ENCODE measurements around the gene PADI3. TPM values are rescaled to one million over a fixed set of nuclear protein-coding genes. Genes with fewer than 3 reads are reported as not detected.

PADI3 gene
- total RNA-seq, 1 experiment from 2014 or later: 2.5 TPM

- no peak overlapping the region for H3K4me2 ChIP-seq (ENCODE audit: insufficient read depth, insufficient read length, low read length)
- H3K14ac ChIP-seq (ENCODE audit: insufficient read depth, low read length): no peak overlapping the region
- no peak overlapping the region for H2BK120ac ChIP-seq (ENCODE audit: low read depth, low read length, poor library complexity, severe bottlenecking)
- Mint-ChIP-seq H3K4me1 (peaks cover 0 to 4% of the 10 kb centered on the region in 2 experiments; a peak in 2 of 4 replicates), H3K27me3 (ENCODE audit: low read depth) (no peaks in the 10 kb centered on the region), H3K36me3 (ENCODE audit: insufficient read depth in 1 of 3, low read depth in 3 of 3) (peaks cover 0 to 5% (median 0%) of the 10 kb centered on the region in 3 experiments; a peak in 2 of 7 replicates), H3K9me3 (peaks cover 4 to 5% of the 10 kb centered on the region in 2 experiments; a peak in 4 of 5 replicates), H3K4me3 (no peak overlapping the region), H3K27ac (no peak overlapping the region)
- no peak overlapping the region for H4K8ac ChIP-seq (replicated peaks; ENCODE audit: insufficient read length, low read depth, low read length)
- no peaks in the 10 kb centered on the region for H3K4me1 ChIP-seq (ENCODE audit: insufficient read depth, low read length)
- no peaks in the 10 kb centered on the region for H3K23me2 ChIP-seq (ENCODE audit: insufficient read length, low read depth, low read length, poor library complexity, severe bottlenecking)
- no peak overlapping the region for H2AK5ac ChIP-seq (ENCODE audit: insufficient read length, low read length)
- H3K27ac ChIP-seq (ENCODE audit: insufficient read length, low read depth, low read length): no peak overlapping the region
- H2AFZ ChIP-seq (ENCODE audit: low read length): no peak overlapping the region
- H2BK15ac ChIP-seq (ENCODE audit: low read depth, low read length): no peak overlapping the region
- no peak for DNase-seq
- no CpG with 5 or more reads among the region's 5 CpGs for WGBS (ENCODE audit: extremely low coverage, insufficient read length, low lambda C conversion rate)
- H2BK12ac ChIP-seq (ENCODE audit: insufficient read length, low read depth, low read length): no peak overlapping the region
- TF ChIP-seq CTCF (conservative IDR thresholded peaks at IDR 0.05): no peak
- no peak overlapping the region for H3K23ac ChIP-seq (ENCODE audit: insufficient read length, low read depth, low read length)
- no peak overlapping the region for H4K91ac ChIP-seq (ENCODE audit: insufficient read length, low read depth, low read length)
- no peaks in the 10 kb centered on the region for H3K79me2 ChIP-seq (ENCODE audit: insufficient read depth, low read length)
- H4K5ac ChIP-seq (ENCODE audit: insufficient read length, low read depth, low read length): no peak overlapping the region
- no peaks in the 10 kb centered on the region for H3K27me3 ChIP-seq (ENCODE audit: insufficient read depth, low read length)
- H3K9ac ChIP-seq (ENCODE audit: extremely low read depth, insufficient read length, low read length): no peak overlapping the region
- no peaks in the 10 kb centered on the region for H3K9me3 ChIP-seq (ENCODE audit: control insufficient read depth, low read depth, low read length)
- no peaks in the 10 kb centered on the region for H3K79me1 ChIP-seq (ENCODE audit: insufficient read depth, low read depth, low read length, poor library complexity, severe bottlenecking)
- no peak overlapping the region for H3T11ph ChIP-seq (ENCODE audit: low read length)
- H3K56ac ChIP-seq (ENCODE audit: insufficient read length, low read depth, low read length): no peak overlapping the region
- no peak overlapping the region for H3K18ac ChIP-seq (ENCODE audit: insufficient read length, low read depth, low read length)
- no peak overlapping the region for H2BK5ac ChIP-seq (ENCODE audit: insufficient read length, low read length)
- H3K4ac ChIP-seq (ENCODE audit: low read depth, low read length): no peak overlapping the region
- no peak overlapping the region for H2BK20ac ChIP-seq (ENCODE audit: low read depth, low read length, poor library complexity, severe bottlenecking)
- no peaks in the 10 kb centered on the region for H4K20me1 ChIP-seq (ENCODE audit: control insufficient read depth, insufficient read depth, insufficient read length)
These were observed 15.6 kb downstream of the PADI3 start for GRCh38 chr1:17264470-17264869.

All from H9 (cell line).